NB4 (cell line): ENCODE measurements around the gene SERINC2.
"Not testable (repeated sequence)": the region's sequence is repeated elsewhere in the genome, so short reads cannot be mapped to it uniquely, and the experiment has no call there.

Source experiments
- CTCF ChIP-seq: IDR thresholded peaks from one replicate; pipeline ENCODE4 v1.5.1; 2012; ENCODE audit warnings: low read depth, low read length
- MAX ChIP-seq: IDR thresholded peaks from 2 replicates; pipeline ENCODE4 v1.6.1; 2011; ENCODE audit warnings: low read depth, low read length
- POLR2A ChIP-seq: IDR thresholded peaks from 2 replicates; pipeline ENCODE4 v1.6.1; 2011; ENCODE audit warnings: mild to moderate bottlenecking; ENCODE audit not compliant: insufficient read length; ENCODE audit errors: extremely low read depth

- not testable (repeated sequence) for TF ChIP-seq CTCF, POLR2A, MAX
Measured at GRCh38 chr1:31473508-31473907, 60.5 kb downstream of the SERINC2 start.
